KOPT-K1 (cell line): Measurements from ENCODE around the gene POPDC3.
"Not testable (repeated sequence)": the region's sequence is repeated elsewhere in the genome, so short reads cannot be mapped to it uniquely, and the experiment has no call there.

Experiments
- H3K27ac ChIP-seq: fragments of 200-600 bp; sonication (generic); 2 replicates; pipeline ENCODE4 v1.5.1; 2016; ENCODE audit warnings: antibody characterized with exemption, mild to moderate bottlenecking, low read depth, low read length; ENCODE audit not compliant: poor library complexity, severe bottlenecking
- H3K36me3 ChIP-seq: fragments of 200-600 bp; sonication (generic); 2 replicates; pipeline ENCODE4 v1.5.1; 2017; ENCODE audit warnings: antibody characterized with exemption, mild to moderate bottlenecking, low read length, moderate library complexity; ENCODE audit not compliant: insufficient read depth
- H3K9me3 ChIP-seq: fragments of 200-600 bp; sonication (generic); 2 replicates; pipeline ENCODE4 v1.5.1; 2017; ENCODE audit warnings: antibody characterized with exemption, low read length, mild to moderate bottlenecking; ENCODE audit not compliant: insufficient read depth, poor library complexity, severe bottlenecking

Gene POPDC3

GRCh38 chr6:105184921-105185320, 5.1 kb upstream of the POPDC3 start:
- H3K9me3 ChIP-seq, result no peaks in the 10 kb centered on the region
- no peaks in the 10 kb centered on the region for H3K36me3 ChIP-seq
- no peak overlapping the region for H3K27ac ChIP-seq

GRCh38 chr6:105181981-105182515, 2.2 kb upstream of the POPDC3 start:
- Histone ChIP-seq H3K36me3 (no peaks in the 10 kb centered on the region), H3K9me3 (peaks cover 7% of the 10 kb centered on the region), H3K27ac (no peak overlapping the region)

GRCh38 chr6:105178636-105179035, 1.2 kb downstream of the POPDC3 start:
- H3K27ac ChIP-seq, result no peak overlapping the region
- H3K9me3 ChIP-seq, result peaks cover 7% of the 10 kb centered on the region
- H3K36me3 ChIP-seq, result no peaks in the 10 kb centered on the region

- Histone ChIP-seq H3K36me3 (no peaks in the 10 kb centered on the region), H3K9me3 (peaks cover 7% of the 10 kb centered on the region), H3K27ac (no peak overlapping the region)
These were observed 1.7 kb downstream of the POPDC3 start for GRCh38 chr6:105178110-105178509.

- Histone ChIP-seq H3K27ac (no peak overlapping the region), H3K9me3 (peaks cover 7% of the 10 kb centered on the region), H3K36me3 (no peaks in the 10 kb centered on the region)
These were observed 2.3 kb downstream of the POPDC3 start for GRCh38 chr6:105177556-105177955.

- no peaks in the 10 kb centered on the region for H3K36me3 ChIP-seq
- peaks cover 7% of the 10 kb centered on the region for H3K9me3 ChIP-seq
- H3K27ac ChIP-seq, result no peak overlapping the region
These were observed 5.3 kb downstream of the POPDC3 start for GRCh38 chr6:105174512-105174911.

- H3K9me3 ChIP-seq, H3K27ac ChIP-seq, H3K36me3 ChIP-seq: not testable (repeated sequence)
These were observed 7.3 kb downstream of the POPDC3 start for GRCh38 chr6:105172515-105172914.

- no peak overlapping the region for H3K27ac ChIP-seq
- H3K36me3 ChIP-seq, result no peaks in the 10 kb centered on the region
- no peaks in the 10 kb centered on the region for H3K9me3 ChIP-seq
These were observed 9.8 kb downstream of the POPDC3 start for GRCh38 chr6:105170059-105170458.

GRCh38 chr6:105167914-105168313, 11.9 kb downstream of the POPDC3 start:
- H3K27ac ChIP-seq, result no peak overlapping the region
- no peaks in the 10 kb centered on the region for H3K36me3 ChIP-seq
- no peaks in the 10 kb centered on the region for H3K9me3 ChIP-seq

GRCh38 chr6:105164418-105164817, 15.4 kb downstream of the POPDC3 start:
- Histone ChIP-seq H3K27ac (no peak overlapping the region), H3K9me3 (no peaks in the 10 kb centered on the region), H3K36me3 (no peaks in the 10 kb centered on the region)

- Histone ChIP-seq H3K9me3 (no peaks in the 10 kb centered on the region), H3K27ac (no peak overlapping the region)
These were observed 16.6 kb downstream of the POPDC3 start for GRCh38 chr6:105163183-105163582.

GRCh38 chr6:105162377-105162776, 17.4 kb downstream of the POPDC3 start:
- no peaks in the 10 kb centered on the region for H3K9me3 ChIP-seq
- H3K27ac ChIP-seq, result no peak overlapping the region
- H3K36me3 ChIP-seq, result no peaks in the 10 kb centered on the region

More at GRCh38 chr6:105163183-105163582, 16.6 kb downstream of the POPDC3 start:
- H3K36me3 ChIP-seq, result no peaks in the 10 kb centered on the region

GRCh38 chr6:105161421-105161820, 18.4 kb downstream of the POPDC3 start:
- Histone ChIP-seq H3K36me3 (no peaks in the 10 kb centered on the region), H3K27ac (no peak overlapping the region), H3K9me3 (no peaks in the 10 kb centered on the region)

- Histone ChIP-seq H3K27ac (no peak overlapping the region), H3K9me3 (no peaks in the 10 kb centered on the region), H3K36me3 (no peaks in the 10 kb centered on the region)
These were observed 26.1 kb downstream of the POPDC3 start for GRCh38 chr6:105153676-105154075.

- Histone ChIP-seq H3K9me3 (no peaks in the 10 kb centered on the region), H3K36me3 (no peaks in the 10 kb centered on the region), H3K27ac (no peak overlapping the region)
These were observed 26.9 kb downstream of the POPDC3 start for GRCh38 chr6:105152880-105153279.

- H3K9me3 ChIP-seq, result no peaks in the 10 kb centered on the region
- H3K36me3 ChIP-seq, result no peaks in the 10 kb centered on the region
- no peak overlapping the region for H3K27ac ChIP-seq
These were observed 28.2 kb downstream of the POPDC3 start for GRCh38 chr6:105151644-105152043.
